Neural cell (in vitro differentiated cells): ENCODE measurements around the gene SETSIP. TPM values are rescaled to one million over a fixed set of nuclear protein-coding genes. Genes with fewer than 3 reads are reported as not detected.
A peak's percentile ranks its signal among the peaks of the same experiment; 100 is the strongest.
"Not testable (repeated sequence)": the region's sequence is repeated elsewhere in the genome, so short reads cannot be mapped to it uniquely, and the experiment has no call there.

Experiments used
- H2AFZ ChIP-seq: fragments of 200-600, 300-800 bp; sonication (generic), shearing (Covaris generic); 2 replicates; pipeline ENCODE4 v1.6.0; 2014; ENCODE audit warnings: low read depth, mild to moderate bottlenecking, antibody characterized with exemption, low read length, moderate library complexity
- H3F3A ChIP-seq: fragments of 200-600 bp; shearing (Covaris generic); 2 replicates; pipeline ENCODE4 v1.6.1; 2016; ENCODE audit warnings: mild to moderate bottlenecking, moderate library complexity, mixed read lengths, antibody characterized with exemption, low read length; ENCODE audit not compliant: insufficient read depth, poor library complexity, severe bottlenecking
- H3K27ac ChIP-seq: fragments of 200-600, 300-800 bp; sonication (generic), shearing (Covaris generic); 2 replicates; pipeline ENCODE4 v1.5.1; 2014; ENCODE audit warnings: mild to moderate bottlenecking, low read length, moderate library complexity
- H3K27me3 ChIP-seq: fragments of 300-800, 200-600 bp; sonication (generic), shearing (Covaris generic); 2 replicates; pipeline ENCODE4 v1.6.0; 2014; ENCODE audit warnings: mild to moderate bottlenecking, low read depth, low read length, moderate library complexity; ENCODE audit not compliant: insufficient read depth
- H3K36me3 ChIP-seq: fragments of 300-800, 200-600 bp; sonication (generic), shearing (Covaris generic); 2 replicates; pipeline ENCODE4 v1.5.1; 2014; ENCODE audit warnings: mild to moderate bottlenecking, antibody characterized with exemption, low read length, moderate library complexity; ENCODE audit not compliant: insufficient read depth
- H3K4me2 ChIP-seq: fragments of 300-800, 200-600 bp; sonication (generic), shearing (Covaris generic); 2 replicates; pipeline ENCODE4 v1.6.0; 2014; ENCODE audit warnings: mild to moderate bottlenecking, low read length
- H3K4me3 ChIP-seq: fragments of 300-800, 200-600 bp; sonication (generic), shearing (Covaris generic); 2 replicates; pipeline ENCODE4 v1.5.1; 2014; ENCODE audit warnings: mild to moderate bottlenecking, low read length, moderate library complexity
- H3K79me2 ChIP-seq: fragments of 200-600 bp; shearing (Covaris generic); replicated peaks from 2 replicates; pipeline ENCODE4 v1.6.0; 2014; ENCODE audit warnings: mild to moderate bottlenecking, low read length, moderate library complexity; ENCODE audit not compliant: insufficient read depth
- H3K9ac ChIP-seq: fragments of 300-800, 200-600 bp; sonication (generic), shearing (Covaris generic); 2 replicates; pipeline ENCODE4 v1.6.1; 2016; ENCODE audit warnings: mild to moderate bottlenecking, low read length, mixed read lengths
- H3K9me2 ChIP-seq: fragments of 200-600 bp; shearing (Covaris generic); 2 replicates; pipeline ENCODE4 v1.6.1; 2016; ENCODE audit warnings: mild to moderate bottlenecking, low read length, mixed read lengths; ENCODE audit not compliant: insufficient read depth
- H3K9me3 ChIP-seq: fragments of 200-600, 300-800 bp; sonication (generic), shearing (Covaris generic); 2 replicates; pipeline ENCODE4 v1.6.1; 2016; ENCODE audit warnings: mild to moderate bottlenecking, mixed run types, low read length, moderate library complexity, mixed read lengths
- H4K20me1 ChIP-seq: fragments of 200-600 bp; shearing (Covaris generic); 2 replicates; pipeline ENCODE4 v1.6.1; 2016; ENCODE audit warnings: mild to moderate bottlenecking, mixed run types; ENCODE audit not compliant: insufficient read depth
- CTCF ChIP-seq: fragments of 450-650 bp; IDR thresholded peaks from 2 replicates; pipeline ENCODE4 v1.5.1; 2014; ENCODE audit warnings: antibody characterized with exemption, mild to moderate bottlenecking, moderate library complexity; ENCODE audit not compliant: poor library complexity, severe bottlenecking
- EP300 ChIP-seq: fragments of 450-650 bp; conservative IDR thresholded peaks from 2 replicates; pipeline ENCODE4 v1.6.1; 2014; ENCODE audit warnings: antibody characterized with exemption, mild to moderate bottlenecking, moderate library complexity; ENCODE audit not compliant: poor library complexity, severe bottlenecking
- EZH2 ChIP-seq: fragments of 200-600, 300-800 bp; shearing (Covaris generic), sonication (generic); IDR thresholded peaks from 2 replicates; pipeline ENCODE4 v1.6.1; 2014; ENCODE audit warnings: antibody characterized with exemption, low read length, borderline replicate concordance, mild to moderate bottlenecking; ENCODE audit not compliant: insufficient read depth, poor library complexity, severe bottlenecking
- MXI1 ChIP-seq: fragments of 450-650 bp; conservative IDR thresholded peaks from 2 replicates; pipeline ENCODE4 v1.6.1; 2014; ENCODE audit warnings: antibody characterized with exemption, mild to moderate bottlenecking; ENCODE audit not compliant: poor library complexity, severe bottlenecking
- POLR2AphosphoS5 ChIP-seq: IDR thresholded peaks from 2 replicates; pipeline ENCODE4 v1.6.1; 2012
- RAD21 ChIP-seq: fragments of 450-650 bp; conservative IDR thresholded peaks from 2 replicates; pipeline ENCODE4 v1.6.1; 2014; ENCODE audit warnings: antibody characterized with exemption, mild to moderate bottlenecking, moderate library complexity
- REST ChIP-seq: IDR thresholded peaks from 2 replicates; pipeline ENCODE4 v1.6.1; 2012; ENCODE audit warnings: borderline replicate concordance
- SMC3 ChIP-seq: fragments of 450-650 bp; conservative IDR thresholded peaks from 2 replicates; pipeline ENCODE4 v1.6.1; 2014; ENCODE audit warnings: antibody characterized with exemption, mild to moderate bottlenecking, moderate library complexity; ENCODE audit not compliant: poor library complexity
- TAF1 ChIP-seq: IDR thresholded peaks from 2 replicates; pipeline ENCODE4 v1.6.1; 2012; ENCODE audit warnings: low read depth
- polyA plus RNA-seq: library from polyadenylated mRNA; depleted of rRNA; stranded (reverse); fragments of >200 nt; gene quantifications from 2 replicates; pipeline ENCODE4 v1.2.3, GENCODE V29; 2014

The SETSIP gene
- polyA plus RNA-seq, 1 donor from 2014 or later = not detected

GRCh38 chr1:92080128-92080985 is 5.1 kb upstream of the SETSIP start, which contains the start of gene BTBD8:
TSS of gene BTBD8 (plus strand) at chr1:92080345. CDS start at chr1:92080572, 227 bp downstream.
- H3F3A ChIP-seq = no peaks in the 10 kb centered on the region
- H3K9ac ChIP-seq = peak within 1 kb of the TSS; percentile 69
- no peaks in the 10 kb centered on the region for H3K36me3 ChIP-seq
- H3K4me2 ChIP-seq = peak within 1 kb of the TSS; percentile 38
- no peaks in the 10 kb centered on the region for H3K27me3 ChIP-seq
- H3K9me2 ChIP-seq = no peaks in the 10 kb centered on the region
- H3K9me3 ChIP-seq = no peaks in the 10 kb centered on the region
- no peaks in the 10 kb centered on the region for H4K20me1 ChIP-seq
- no peaks in the 10 kb centered on the region for H3K79me2 ChIP-seq
- H3K27ac ChIP-seq = no peak within 1 kb of the TSS
- H3K4me3 ChIP-seq = peak within 1 kb of the TSS; percentile 91
- peak within 1 kb of the TSS; percentile 65 for H2AFZ ChIP-seq
- TF ChIP-seq POLR2AphosphoS5 (no peak), REST (no peak), EZH2 (no peak), EP300 (no peak), CTCF (no peak), MXI1 (peak; percentile 25), SMC3 (no peak), TAF1 (no peak), RAD21 (peak; percentile 31)

GRCh38 chr1:92079441-92079840 is 4.2 kb upstream of the SETSIP start:
- Histone ChIP-seq H3K27me3 (no peaks in the 10 kb centered on the region), H3K9ac (no peak overlapping the region), H3K9me2 (no peaks in the 10 kb centered on the region), H3K4me2 (no peak overlapping the region), H3K4me3 (peak overlapping the region; percentile 91), H2AFZ (no peak overlapping the region), H4K20me1 (no peaks in the 10 kb centered on the region), H3K9me3 (no peaks in the 10 kb centered on the region), H3K36me3 (no peaks in the 10 kb centered on the region), H3K27ac (no peak overlapping the region), H3F3A (no peaks in the 10 kb centered on the region), H3K79me2 (no peaks in the 10 kb centered on the region)
- no peak for TF ChIP-seq SMC3
- TF ChIP-seq EZH2 = no peak
- TF ChIP-seq RAD21 = no peak
- no peak for TF ChIP-seq MXI1
- no peak for TF ChIP-seq EP300
- TF ChIP-seq REST = no peak
- TF ChIP-seq POLR2AphosphoS5 = no peak
- TF ChIP-seq TAF1 = no peak
- no peak for TF ChIP-seq CTCF

GRCh38 chr1:92078077-92078476 is 2.9 kb upstream of the SETSIP start:
- not testable (repeated sequence) for H3K27me3 ChIP-seq, H3K4me2 ChIP-seq, H3K9ac ChIP-seq, H3K9me2 ChIP-seq, H4K20me1 ChIP-seq, H3K36me3 ChIP-seq, H2AFZ ChIP-seq, H3K79me2 ChIP-seq, H3K27ac ChIP-seq, H3F3A ChIP-seq, H3K9me3 ChIP-seq, H3K4me3 ChIP-seq
